Naive B cell (primary cell): ENCODE measurements around the gene USP31. TPM values are rescaled to one million over a fixed set of nuclear protein-coding genes. Genes with fewer than 3 reads are reported as not detected.

Experiments
- ATAC-seq, 2 donors: fragments of 150-1000 bp; cut with Tn5 transposase; 2 replicates each; pipeline ENCODE4 v1.10.0; 2021; ENCODE audit warnings: low read depth in 2 of 2, mild to moderate bottlenecking in 2 of 2, moderate library complexity in 2 of 2
- DNase-seq: peaks from one replicate; pipeline ENCODE4 v3.0.0; 2022
- H3K27ac Mint-ChIP-seq, 6 donors: one replicate each; pipeline ENCODE4 v1.8.0; 2020 to 2022; ENCODE audit warnings: mild to moderate bottlenecking in 6 of 6, mixed read lengths in 6 of 6, moderate library complexity in 5 of 6, inconsistent platforms in 2 of 6
- H3K27me3 Mint-ChIP-seq, 3 donors: one replicate each; pipeline ENCODE4 v1.8.0; 2021 to 2022; ENCODE audit warnings: mixed read lengths in 3 of 3, mild to moderate bottlenecking in 1 of 3
- H3K36me3 Mint-ChIP-seq, 2 donors: one replicate each; pipeline ENCODE4 v1.8.0; 2020 to 2022; ENCODE audit warnings: mixed read lengths in 2 of 2, inconsistent platforms in 1 of 2, mild to moderate bottlenecking in 1 of 2
- H3K4me1 Mint-ChIP-seq, 3 donors: one replicate each; pipeline ENCODE4 v1.8.0; 2020 to 2022; ENCODE audit warnings: mixed read lengths in 3 of 3, inconsistent platforms in 1 of 3, mild to moderate bottlenecking in 1 of 3, moderate library complexity in 1 of 3
- H3K4me3 Mint-ChIP-seq, 8 donors: one replicate each; pipeline ENCODE4 v1.8.0; 2020 to 2022; ENCODE audit warnings: mild to moderate bottlenecking in 8 of 8, mixed read lengths in 8 of 8, moderate library complexity in 8 of 8, inconsistent platforms in 2 of 8
- H3K9me3 Mint-ChIP-seq, 7 donors: one replicate each; pipeline ENCODE4 v1.8.0; 2020 to 2022; ENCODE audit warnings: mixed read lengths in 7 of 7, mild to moderate bottlenecking in 5 of 7, inconsistent platforms in 2 of 7, moderate library complexity in 1 of 7
- polyA plus RNA-seq, 6 donors: library from polyadenylated mRNA; unstranded; fragments of 300-500 nt; fragmentation: Illumina TruSeq; gene quantifications; one replicate each; pipeline ENCODE4 v1.2.3, GENCODE V29; 2021; ENCODE audit warnings: low read depth in 6 of 6

The USP31 gene
- polyA plus RNA-seq, 6 donors from 2014 or later = 0.21 to 0.48 (median 0.27) TPM; not detected in 1

- H3K27ac Mint-ChIP-seq = no peak overlapping the region
These were observed 96.2 kb downstream of the USP31 start for GRCh38 chr16:23052908-23053580.

GRCh38 chr16:23052221-23052620, 97.0 kb downstream of the USP31 start:
- ATAC-seq (no peak), DNase-seq (no peak)
- Mint-ChIP-seq H3K4me3 (no peak overlapping the region), H3K4me1 (no peaks in the 10 kb centered on the region), H3K27me3 (peaks cover 7 to 71% (median 48%) of the 10 kb centered on the region in 3 donors), H3K27ac (no peak overlapping the region), H3K36me3 (peaks cover 0 to 4% of the 10 kb centered on the region in 2 donors), H3K9me3 (peaks cover 6 to 13% (median 8%) of the 10 kb centered on the region in 7 donors)

More at GRCh38 chr16:23052908-23053580, 96.2 kb downstream of the USP31 start:
- peaks cover 0 to 4% of the 10 kb centered on the region in 2 donors for H3K36me3 Mint-ChIP-seq
- no peak for ATAC-seq
- H3K4me3 Mint-ChIP-seq = no peak overlapping the region
- H3K27me3 Mint-ChIP-seq = peaks cover 0 to 68% (median 45%) of the 10 kb centered on the region in 3 donors
- no peaks in the 10 kb centered on the region for H3K4me1 Mint-ChIP-seq
- DNase-seq = no peak
- peaks cover 6 to 13% (median 8%) of the 10 kb centered on the region in 7 donors for H3K9me3 Mint-ChIP-seq

GRCh38 chr16:23051587-23051986, 97.7 kb downstream of the USP31 start:
- Mint-ChIP-seq H3K27ac (no peak overlapping the region), H3K4me3 (no peak overlapping the region), H3K9me3 (peaks cover 6 to 13% (median 8%) of the 10 kb centered on the region in 7 donors), H3K27me3 (peaks cover 7 to 70% (median 48%) of the 10 kb centered on the region in 3 donors), H3K36me3 (peaks cover 0 to 4% of the 10 kb centered on the region in 2 donors), H3K4me1 (no peaks in the 10 kb centered on the region)
- ATAC-seq (no peak), DNase-seq (no peak)

GRCh38 chr16:23048164-23048563, 101.1 kb downstream of the USP31 start:
- Mint-ChIP-seq H3K27me3 (peaks cover 23 to 71% (median 50%) of the 10 kb centered on the region in 3 donors), H3K4me1 (no peaks in the 10 kb centered on the region), H3K9me3 (peaks cover 11 to 33% (median 23%) of the 10 kb centered on the region in 7 donors), H3K4me3 (no peak overlapping the region), H3K27ac (no peak overlapping the region), H3K36me3 (peaks cover 7 to 10% of the 10 kb centered on the region in 2 donors)
- DNase-seq (no peak), ATAC-seq (no peak)

- no peak for ATAC-seq
- Mint-ChIP-seq H3K9me3 (peaks cover 11 to 32% (median 23%) of the 10 kb centered on the region in 7 donors), H3K27ac (no peak overlapping the region), H3K4me1 (no peaks in the 10 kb centered on the region), H3K4me3 (no peak overlapping the region), H3K36me3 (peaks cover 7 to 10% of the 10 kb centered on the region in 2 donors), H3K27me3 (peaks cover 27 to 59% (median 56%) of the 10 kb centered on the region in 3 donors)
- DNase-seq = no peak
These were observed 104.2 kb downstream of the USP31 start for GRCh38 chr16:23045025-23045424.

- Mint-ChIP-seq H3K36me3 (peaks cover 6 to 7% of the 10 kb centered on the region in 2 donors), H3K27ac (no peak overlapping the region), H3K27me3 (peaks cover 22 to 46% (median 36%) of the 10 kb centered on the region in 3 donors), H3K4me1 (no peaks in the 10 kb centered on the region), H3K9me3 (peaks cover 5 to 21% (median 14%) of the 10 kb centered on the region in 7 donors), H3K4me3 (no peak overlapping the region)
- ATAC-seq = no peak
- no peak for DNase-seq
These were observed 109.0 kb downstream of the USP31 start for GRCh38 chr16:23040246-23040645.

GRCh38 chr16:23039118-23039517, 110.1 kb downstream of the USP31 start:
- no peaks in the 10 kb centered on the region for H3K36me3 Mint-ChIP-seq
- H3K4me1 Mint-ChIP-seq = no peaks in the 10 kb centered on the region
- no peak for DNase-seq
- no peak for ATAC-seq
- peaks cover 3 to 16% (median 7%) of the 10 kb centered on the region in 7 donors for H3K9me3 Mint-ChIP-seq
- no peak overlapping the region for H3K4me3 Mint-ChIP-seq
- H3K27me3 Mint-ChIP-seq = peaks cover 14 to 41% (median 25%) of the 10 kb centered on the region in 3 donors
- no peak overlapping the region for H3K27ac Mint-ChIP-seq

GRCh38 chr16:23035240-23035639, 114.0 kb downstream of the USP31 start:
- Mint-ChIP-seq H3K27ac (no peak overlapping the region), H3K36me3 (peaks cover 8 to 10% of the 10 kb centered on the region in 2 donors), H3K4me1 (no peaks in the 10 kb centered on the region), H3K4me3 (peak overlapping the region in 1 of 8 donors; percentile 48), H3K27me3 (peaks cover 13 to 34% (median 19%) of the 10 kb centered on the region in 3 donors), H3K9me3 (peaks cover 5 to 33% (median 17%) of the 10 kb centered on the region in 7 donors)
- ATAC-seq (no peak), DNase-seq (no peak)

- Mint-ChIP-seq H3K27ac (no peak overlapping the region), H3K4me1 (no peaks in the 10 kb centered on the region), H3K9me3 (peaks cover 5 to 33% (median 17%) of the 10 kb centered on the region in 7 donors), H3K27me3 (peaks cover 27 to 41% (median 38%) of the 10 kb centered on the region in 3 donors), H3K36me3 (peaks cover 8 to 10% of the 10 kb centered on the region in 2 donors), H3K4me3 (no peak overlapping the region)
- DNase-seq = no peak
- ATAC-seq = no peak
These were observed 117.6 kb downstream of the USP31 start for GRCh38 chr16:23031508-23032098.

- Mint-ChIP-seq H3K27ac (no peak overlapping the region), H3K4me1 (no peaks in the 10 kb centered on the region), H3K36me3 (peaks cover 8 to 10% of the 10 kb centered on the region in 2 donors), H3K4me3 (no peak overlapping the region), H3K27me3 (peaks cover 30 to 47% (median 31%) of the 10 kb centered on the region in 3 donors), H3K9me3 (peaks cover 5 to 27% (median 16%) of the 10 kb centered on the region in 7 donors)
- DNase-seq (no peak), ATAC-seq (no peak)
These were observed 119.4 kb downstream of the USP31 start for GRCh38 chr16:23029733-23030420.

- no peak overlapping the region for H3K4me3 Mint-ChIP-seq
- no peaks in the 10 kb centered on the region for H3K36me3 Mint-ChIP-seq
- DNase-seq = no peak
- ATAC-seq = no peak
- H3K27me3 Mint-ChIP-seq = peaks cover 32 to 41% (median 38%) of the 10 kb centered on the region in 3 donors
- H3K4me1 Mint-ChIP-seq = no peaks in the 10 kb centered on the region
- H3K27ac Mint-ChIP-seq = no peak overlapping the region
- peaks cover 0 to 5% (median 0%) of the 10 kb centered on the region in 7 donors for H3K9me3 Mint-ChIP-seq
These were observed 121.9 kb downstream of the USP31 start for GRCh38 chr16:23027386-23027785.

GRCh38 chr16:23026784-23027362, 122.4 kb downstream of the USP31 start:
- no peak for DNase-seq
- Mint-ChIP-seq H3K4me3 (no peak overlapping the region), H3K27me3 (peaks cover 35 to 41% (median 36%) of the 10 kb centered on the region in 3 donors), H3K27ac (no peak overlapping the region), H3K4me1 (no peaks in the 10 kb centered on the region), H3K9me3 (peaks cover 0 to 5% (median 0%) of the 10 kb centered on the region in 7 donors), H3K36me3 (no peaks in the 10 kb centered on the region)
- no peak for ATAC-seq

- no peak overlapping the region for H3K4me3 Mint-ChIP-seq
- H3K27ac Mint-ChIP-seq = no peak overlapping the region
- no peaks in the 10 kb centered on the region for H3K36me3 Mint-ChIP-seq
- ATAC-seq (no peak), DNase-seq (no peak)
- no peaks in the 10 kb centered on the region for H3K4me1 Mint-ChIP-seq
- H3K27me3 Mint-ChIP-seq = peaks cover 39 to 41% (median 39%) of the 10 kb centered on the region in 3 donors
- H3K9me3 Mint-ChIP-seq = peaks cover 0 to 5% (median 0%) of the 10 kb centered on the region in 7 donors
These were observed 123.5 kb downstream of the USP31 start for GRCh38 chr16:23025692-23026307.
